Measurements from ENCODE around the gene SLC2A4. TPM values are rescaled to one million over a fixed set of nuclear protein-coding genes. Genes with fewer than 3 reads are reported as not detected.

The SLC2A4 gene
- total and polyA plus RNA-seq, 2 of the 4 experiments (the other 2 are of a cell fraction): 0.07 TPM; not detected in 1

- TF ChIP-seq MAZ (IDR thresholded peaks at IDR 0.05; ENCODE audit: borderline replicate concordance, low read depth, low read length): peak; percentile 88
- TF ChIP-seq CHD1 (IDR thresholded peaks at IDR 0.05; ENCODE audit: low read depth, low read length): no peak
- no peak for TF ChIP-seq SMC3 (IDR thresholded peaks at IDR 0.05; ENCODE audit: low read depth, low read length)
- TF ChIP-seq FOS (IDR thresholded peaks at IDR 0.05; ENCODE audit: low read depth, low read length): peak; percentile 5; the same call in 1 of the 2 replicates
Observed at GRCh38 chr17:7241783-7242716, 39.5 kb upstream of the SLC2A4 start, which contains the start of gene GABARAP (continued).

Data from IMR-90 (cell line).